ENCODE measurements around the gene MLLT1.

The MLLT1 gene

DNA sequence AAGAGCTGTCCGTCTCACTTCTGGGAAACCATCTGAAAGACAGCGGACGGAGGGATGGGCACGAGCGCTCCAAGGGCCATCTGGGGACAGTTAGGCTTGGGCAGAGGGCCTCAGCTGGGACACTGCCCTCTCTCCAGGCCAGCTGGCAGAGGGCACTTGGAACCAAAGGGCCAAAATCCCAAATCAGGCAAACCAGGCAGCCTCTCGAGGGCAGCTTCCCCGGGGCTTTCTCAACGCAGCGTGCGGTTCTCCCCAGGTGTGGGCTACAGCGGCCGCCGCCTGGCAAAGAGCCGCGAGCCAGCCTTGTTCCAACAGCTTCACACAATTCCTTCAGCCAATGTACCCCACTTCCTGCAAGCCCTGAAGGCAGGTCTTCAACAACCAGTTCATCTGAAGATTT, 5.0 kb downstream of the MLLT1 start:
- DNase-seq: no peak

GRCh38 chr19:6273701-6274601, 5.8 kb downstream of the MLLT1 start:
- no peak for DNase-seq

- DNase-seq: no peak
These were observed 6.7 kb downstream of the MLLT1 start for GRCh38 chr19:6272913-6273600.

DNA sequence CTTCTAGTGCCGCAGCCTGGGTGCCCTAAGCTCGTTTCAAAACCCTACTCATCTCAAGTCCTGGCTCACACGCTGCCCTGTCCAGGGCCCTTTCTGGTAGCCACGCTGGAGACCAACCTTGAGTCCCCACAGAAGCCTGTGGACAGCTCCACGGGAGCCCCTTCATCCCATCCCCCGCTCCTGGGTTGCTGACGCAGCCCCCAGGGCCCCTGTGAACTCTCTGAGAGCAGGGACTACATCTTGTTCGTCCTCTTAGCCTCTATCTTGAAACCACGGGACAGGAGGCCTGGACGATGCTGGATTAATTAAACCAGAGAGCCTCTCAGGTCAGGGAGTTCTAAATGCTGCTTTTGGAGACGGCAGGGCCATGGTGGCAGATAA, 7.4 kb downstream of the MLLT1 start:
- DNase-seq: no peak

GRCh38 chr19:6271721-6272410, 7.9 kb downstream of the MLLT1 start:
- no peak for DNase-seq

- DNase-seq: no peak
These were observed 8.5 kb downstream of the MLLT1 start for GRCh38 chr19:6271251-6271650.

- no peak for DNase-seq
These were observed 9.0 kb downstream of the MLLT1 start for GRCh38 chr19:6270822-6271221.

DNA sequence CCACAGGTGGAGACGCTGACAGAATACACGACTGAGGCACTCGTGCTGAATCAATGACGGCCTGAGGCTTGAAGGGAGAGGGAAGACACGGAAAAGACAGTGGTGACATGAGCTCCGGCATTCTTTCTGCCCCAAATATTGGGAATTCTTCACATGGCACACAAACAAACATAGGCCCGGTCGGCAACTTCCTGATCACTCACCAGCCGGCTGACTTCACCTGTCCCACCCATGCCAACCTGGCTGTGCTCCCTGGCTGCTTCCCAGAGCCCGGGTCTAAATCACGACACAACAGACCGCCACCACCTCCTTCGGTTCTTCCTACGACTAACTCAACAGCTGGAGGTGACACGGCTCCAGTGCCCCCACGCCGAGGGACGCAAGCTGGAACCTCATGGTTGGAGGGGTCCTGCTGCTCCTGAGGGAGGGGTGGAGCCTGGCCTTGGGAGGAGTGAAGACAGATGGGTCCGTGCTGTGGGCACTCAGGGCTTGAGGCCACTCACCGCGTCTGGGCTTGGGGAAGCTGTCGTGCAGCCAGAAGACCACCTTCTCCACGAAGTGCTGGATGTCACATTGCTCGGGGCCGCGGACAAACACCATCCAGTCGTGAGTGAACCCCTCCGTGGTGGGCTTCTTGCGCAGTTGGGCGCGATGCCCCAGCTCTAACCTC, 9.6 kb downstream of the MLLT1 start:
- no peak for DNase-seq

DNA sequence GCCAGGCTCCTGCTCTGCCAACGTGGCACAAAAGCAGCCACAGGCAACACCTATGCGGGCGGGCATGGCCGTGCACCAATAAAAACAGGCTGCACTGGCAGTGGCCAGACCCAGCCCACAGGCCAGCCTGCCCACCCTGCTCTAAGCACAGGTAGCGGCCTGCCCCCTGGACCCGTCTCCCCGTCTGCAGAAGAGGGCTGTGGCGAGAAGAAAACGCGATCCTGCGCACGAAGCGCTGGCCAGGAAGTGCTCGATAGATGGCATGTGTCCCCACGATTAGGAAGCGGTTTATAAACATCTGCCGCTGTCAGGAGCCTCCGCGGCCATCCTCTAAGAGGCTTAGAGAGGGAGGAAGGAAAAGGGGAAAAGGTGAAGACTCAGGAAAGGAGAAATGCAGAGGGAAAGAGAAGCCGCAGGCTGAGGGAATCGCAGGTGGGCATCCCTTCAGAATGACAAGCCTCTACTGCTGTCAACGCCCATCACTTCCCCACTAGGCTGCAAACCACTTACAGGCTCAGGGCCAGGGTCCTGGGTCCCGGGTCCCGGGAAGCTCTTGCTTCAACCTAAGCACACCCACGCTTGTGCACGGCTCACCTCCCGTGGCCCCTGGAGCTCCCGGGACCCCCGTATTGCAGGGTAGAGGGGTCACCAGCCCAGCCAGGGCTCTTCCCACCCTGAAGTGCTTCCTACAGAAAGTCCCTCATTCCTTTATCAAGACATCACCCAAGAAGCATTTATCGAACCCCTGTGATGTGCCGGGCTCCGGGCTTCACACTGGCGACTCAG, 10.5 kb downstream of the MLLT1 start:
- DNase-seq: no peak

DNA sequence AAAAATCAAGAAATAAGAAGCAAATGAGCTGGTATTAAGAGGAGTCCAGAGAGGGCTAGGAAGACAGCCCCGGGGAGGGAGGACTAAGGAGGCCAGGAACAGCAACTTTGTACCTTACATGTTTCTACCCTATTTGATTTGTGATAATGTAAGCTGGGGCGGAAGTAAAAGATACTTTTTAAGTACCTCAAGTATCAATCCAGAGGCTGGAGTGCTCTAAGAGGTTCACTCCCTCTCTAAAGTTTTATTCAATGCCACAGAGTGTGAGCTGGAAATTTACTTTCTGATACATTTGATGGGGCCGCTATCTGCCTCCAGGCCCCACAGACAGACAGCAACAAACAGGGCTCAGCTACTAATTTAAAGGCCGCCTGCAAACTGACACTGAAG, 11.4 kb downstream of the MLLT1 start:
- no peak for DNase-seq

- DNase-seq: no peak
These were observed 12.0 kb downstream of the MLLT1 start for GRCh38 chr19:6267552-6268381.

DNA sequence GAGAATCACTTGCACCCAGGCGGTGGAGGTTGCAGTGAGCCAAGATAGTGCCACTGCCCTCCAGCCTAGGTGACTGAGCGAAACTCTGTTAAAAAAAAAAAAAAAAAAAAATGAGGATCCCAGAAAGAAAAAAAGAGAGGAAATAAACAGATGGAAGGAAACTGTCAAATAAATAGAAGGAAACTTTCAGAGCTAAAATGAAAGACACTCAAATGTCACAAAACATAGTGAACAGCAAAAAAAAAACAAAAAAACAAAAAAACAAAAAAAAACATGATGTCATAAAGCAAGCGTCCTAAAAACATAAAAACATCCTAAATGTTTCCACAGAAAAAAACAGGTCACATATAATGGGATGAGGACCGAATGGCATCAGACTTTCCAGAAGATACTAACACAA, 15.0 kb downstream of the MLLT1 start:
- DNase-seq: no peak

GRCh38 chr19:6263735-6264444, 15.9 kb downstream of the MLLT1 start:
- DNase-seq: no peak

DNA sequence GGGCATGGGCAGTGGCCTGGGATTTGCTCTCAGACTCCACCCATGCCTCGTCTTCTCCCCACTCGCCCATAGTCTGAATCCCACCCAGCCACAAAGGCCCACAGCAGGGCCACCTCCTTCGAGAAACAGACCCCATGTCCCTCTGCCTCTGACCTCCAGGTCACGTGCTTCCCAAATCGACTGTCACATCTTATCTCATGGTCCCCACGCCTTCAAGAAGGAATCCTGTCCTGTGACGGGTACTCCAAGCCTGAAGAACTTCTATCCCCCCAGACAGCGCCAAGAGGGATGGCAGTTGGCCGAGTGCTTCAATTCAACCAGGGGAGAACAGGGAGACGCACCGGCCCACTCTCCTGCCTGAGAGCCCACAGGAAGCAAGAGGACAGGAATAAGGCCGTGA, 16.5 kb downstream of the MLLT1 start:
- no peak for DNase-seq

DNA sequence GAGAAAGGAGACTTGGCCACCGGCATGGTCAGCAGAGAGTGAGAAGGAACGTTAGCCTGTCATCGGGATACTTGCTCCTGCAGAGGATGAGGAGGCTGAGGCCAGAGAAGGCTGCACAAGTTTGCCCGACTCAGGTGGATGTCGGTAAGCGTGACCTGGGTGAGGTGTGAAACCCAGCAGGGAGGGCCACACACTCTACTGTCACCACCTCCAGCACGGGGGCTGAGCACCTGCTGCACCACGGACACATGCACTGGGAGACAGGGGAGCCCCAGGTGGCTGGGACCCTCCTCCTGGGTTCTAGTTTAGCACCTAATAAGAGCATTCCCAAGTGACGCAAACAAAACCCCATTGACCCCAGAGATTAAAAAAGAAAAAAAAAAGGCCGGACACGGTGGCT, 17.3 kb downstream of the MLLT1 start:
- DNase-seq: no peak

- DNase-seq: no peak
These were observed 17.9 kb downstream of the MLLT1 start for GRCh38 chr19:6261883-6262282.

DNA sequence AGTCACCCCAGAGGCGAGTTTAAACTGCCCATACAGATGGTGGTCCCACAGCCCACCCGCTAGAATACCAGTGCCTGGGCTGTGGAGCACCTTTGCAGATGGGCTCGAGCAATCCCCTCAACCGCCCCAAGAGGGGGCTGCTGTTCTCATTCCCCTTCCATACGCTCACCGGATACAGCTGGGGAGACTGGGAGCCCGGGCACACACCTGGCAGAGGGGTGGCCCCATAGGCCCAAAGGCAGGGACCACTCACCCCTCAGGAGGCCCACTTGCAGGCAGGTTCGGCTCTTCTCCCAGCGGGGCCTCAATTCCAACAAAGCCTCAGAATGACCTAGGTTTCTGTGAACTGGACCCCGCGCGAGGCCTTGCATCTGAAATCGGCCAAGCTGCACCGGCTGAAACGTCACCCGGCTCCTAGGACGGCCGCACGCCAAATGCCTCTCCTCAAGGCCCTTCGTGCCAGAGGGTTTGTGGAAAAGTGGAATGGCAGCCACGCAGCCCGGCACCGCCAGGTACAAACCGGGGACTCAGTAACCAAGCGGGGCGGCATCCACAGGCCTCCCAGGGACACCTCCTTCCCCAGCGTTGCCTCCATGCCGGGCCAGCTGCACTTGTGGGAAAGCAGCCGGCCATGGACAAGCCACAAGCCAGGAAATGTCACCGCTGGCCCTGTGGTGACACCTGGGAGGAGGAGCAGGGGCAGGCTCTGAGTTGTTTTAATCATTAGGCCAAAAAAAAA, 18.7 kb downstream of the MLLT1 start:
- DNase-seq: no peak

DNA sequence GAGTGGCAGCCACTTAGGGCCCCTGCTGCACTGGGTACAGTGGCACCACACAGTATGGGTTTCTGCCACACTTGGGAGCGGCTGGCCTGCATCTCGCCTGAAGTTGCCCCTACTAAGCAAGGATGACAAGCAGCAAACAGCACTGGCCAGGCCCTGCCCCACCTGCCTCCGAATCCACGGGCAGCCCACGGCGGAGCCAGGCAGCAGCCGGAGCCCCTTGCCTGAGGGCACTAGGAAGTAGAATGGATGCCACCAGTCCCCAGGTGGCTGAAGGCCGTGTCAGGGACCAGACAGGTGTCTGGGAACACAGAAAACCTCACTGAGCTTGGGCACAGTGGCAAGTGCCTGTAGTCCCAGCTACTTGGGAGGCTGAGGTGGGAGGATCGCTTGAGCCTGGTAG, 19.4 kb downstream of the MLLT1 start:
- DNase-seq: no peak

GRCh38 chr19:6259312-6259861, 20.4 kb downstream of the MLLT1 start:
- no peak for DNase-seq

DNA sequence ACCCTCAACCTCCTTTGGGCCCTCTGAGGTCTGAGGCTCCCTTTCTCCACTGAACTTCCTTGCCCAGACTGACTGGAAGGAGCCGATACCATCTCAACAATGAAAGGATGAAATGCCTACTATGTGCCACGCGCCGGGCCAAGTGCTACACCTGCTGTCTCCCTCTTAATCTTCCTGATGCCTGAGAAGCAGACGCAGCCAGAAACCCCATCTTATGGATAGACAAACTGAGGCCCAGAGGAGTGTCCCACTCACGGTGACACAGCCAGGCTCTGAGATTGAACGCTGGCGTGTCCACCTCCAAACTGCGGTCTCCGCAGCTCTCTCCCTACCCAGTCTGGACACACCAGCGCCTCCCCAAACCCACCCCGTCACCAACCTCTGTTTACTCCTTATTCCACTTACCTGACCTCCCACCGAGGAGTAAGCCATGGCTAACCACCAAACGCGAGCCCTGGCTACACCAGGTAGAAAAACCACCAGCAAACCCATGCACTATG, 20.9 kb downstream of the MLLT1 start:
- DNase-seq: no peak

All from NCI-H187 (cell line).